Gastrocnemius medialis (tissue), 4 donors: Measurements from ENCODE around the gene SGIP1. TPM values are rescaled to one million over a fixed set of nuclear protein-coding genes. Genes with fewer than 3 reads are reported as not detected.

Experiments
- ATAC-seq, 2 donors: fragments of 150-250 bp; one replicate each; pipeline ENCODE4 v1.9.1; 2016
- DNase-seq, 2 donors: peaks; one replicate each; pipeline ENCODE4 v3.0.0-alpha.2; 2019
- H3K27ac ChIP-seq, 4 donors: fragments of 200-600 bp; sonication (generic); 1 replicate in 1 of 4; 2 replicates in 3 of 4; pipeline ENCODE4 v1.5.1; 2016 to 2018; ENCODE audit warnings: mild to moderate bottlenecking in 2 of 4, moderate library complexity in 1 of 4
- H3K27me3 ChIP-seq, 3 donors: fragments of 200-600 bp; sonication (generic) in 2 of 3; 1 replicate in 1 of 3; 2 replicates in 2 of 3; pipeline versions ENCODE4 v1.5.1 to v1.6.0; 2016 to 2019; ENCODE audit warnings: mild to moderate bottlenecking in 1 of 3, moderate library complexity in 1 of 3
- H3K36me3 ChIP-seq, 2 donors: fragments of 200-600 bp; sonication (generic) in 1 of 2; one replicate each; pipeline ENCODE4 v1.5.1; 2017 to 2018
- H3K4me1 ChIP-seq, 2 donors: fragments of 200-600 bp; sonication (generic) in 1 of 2; one replicate each; pipeline ENCODE4 v1.5.1; 2016 to 2017; ENCODE audit warnings: mild to moderate bottlenecking in 2 of 2
- H3K4me3 ChIP-seq, 4 donors: fragments of 200-600 bp; sonication (generic) in 3 of 4; 1 replicate in 1 of 4; 2 replicates in 3 of 4; pipeline ENCODE4 v1.5.1; 2016 to 2019; ENCODE audit warnings: mild to moderate bottlenecking in 2 of 4
- H3K9me3 ChIP-seq, 3 donors: fragments of 200-600 bp; sonication (generic) in 2 of 3; 1 replicate in 1 of 3; 2 replicates in 2 of 3; pipeline ENCODE4 v1.5.1; 2016 to 2019
- POLR2A ChIP-seq, 2 donors: fragments of 450-650 bp; IDR thresholded peaks; one replicate each; pipeline ENCODE4 v1.6.1; 2017; ENCODE audit warnings: antibody characterized with exemption in 2 of 2, mild to moderate bottlenecking in 2 of 2, moderate library complexity in 2 of 2
- in situ Hi-C, 4 donors: fragments of 200-750 bp; cut with MboI; loops; one replicate each; pipeline versions ENCODE4 v1.15.0 to v1.8.0; 2017; ENCODE audit warnings: low sequenced_read_pairs in 4 of 4
- intact Hi-C: fragments of 100-400 bp; cut with DNase I; formaldehyde crosslinking; loops from one replicate; pipeline ENCODE4 v1.15.1; 2023; ENCODE audit warnings: low total_unique reads
- total RNA-seq, 4 donors: library from RNA; depleted of rRNA; stranded (reverse); fragments of >200 nt; gene quantifications; one replicate each; pipeline versions ENCODE4 v1.1.0 to v1.2.3, GENCODE V29; 2016
- TF ChIP-seq, protein P1 (sequence below), 5 experiments: fragments of 450-650 bp in 3 of 5; fragments of 200-600 bp in 2 of 5; sonication (generic) in 2 of 5; IDR thresholded peaks in 4 of 5; conservative IDR thresholded peaks in 1 of 5; 1 replicate in 4 of 5; 2 replicates in 1 of 5; pipeline ENCODE4 v1.5.1; 2016 to 2019; ENCODE audit warnings: antibody characterized with exemption in 5 of 5, mild to moderate bottlenecking in 3 of 5, moderate library complexity in 3 of 5

The SGIP1 gene
- total RNA-seq, 4 donors from 2014 or later = 2.5 to 7.1 (median 2.9) TPM

DNA sequence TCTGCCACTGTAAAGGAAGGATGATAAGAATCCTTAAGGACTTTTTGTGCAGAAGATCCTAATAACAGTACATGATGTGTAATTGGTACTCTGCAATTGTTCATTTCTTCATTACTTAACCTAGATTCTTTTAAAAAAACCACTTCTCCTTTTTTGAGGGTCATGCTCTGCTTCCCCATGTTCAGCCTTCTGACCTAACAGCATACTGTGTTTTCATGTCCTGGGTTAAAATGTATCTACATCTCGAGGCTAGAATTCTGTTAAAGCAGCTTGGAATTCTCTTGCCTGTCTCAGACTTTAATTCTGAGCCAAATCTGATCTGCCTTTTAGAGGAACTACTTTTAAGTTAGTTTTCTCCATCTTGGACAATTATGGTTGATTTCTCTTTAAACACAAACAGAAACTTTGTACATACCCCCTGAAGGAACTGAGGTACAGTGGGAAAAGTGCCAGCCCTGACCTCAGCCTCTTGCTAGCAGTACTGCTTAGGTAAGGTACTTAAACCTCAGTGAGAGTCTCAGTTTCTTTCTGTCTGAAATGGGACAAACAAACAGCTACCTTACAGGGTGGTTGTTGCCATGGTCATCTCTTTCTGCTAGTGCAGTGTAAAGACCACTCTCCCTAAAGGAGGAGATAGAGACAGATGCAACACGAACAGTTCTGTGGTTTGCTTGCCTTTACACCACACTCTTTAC, 115.1 kb downstream of the SGIP1 start:
- no peak for ATAC-seq

DNA sequence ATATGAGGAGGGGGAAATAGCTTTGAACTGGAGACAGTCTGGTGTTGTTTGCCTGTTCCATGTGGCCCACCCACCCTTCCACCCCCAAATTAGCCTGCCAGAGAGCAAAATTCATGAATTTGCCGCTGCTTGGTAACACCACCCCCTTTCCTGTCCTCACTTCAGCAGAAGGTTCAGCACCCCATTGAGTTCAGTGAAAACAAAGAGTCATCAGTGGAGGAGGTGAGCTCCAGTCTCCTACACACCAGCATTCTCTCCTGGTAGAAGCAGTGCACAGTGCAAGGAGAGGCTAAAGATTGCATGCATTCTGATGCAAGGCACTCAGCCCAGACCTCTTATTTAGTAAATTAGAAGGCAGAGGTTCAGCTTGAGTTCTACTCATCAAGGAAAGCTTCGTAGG, 118.6 kb downstream of the SGIP1 start:
- in situ Hi-C loops = no loop called here
- TF ChIP-seq, protein P1, sequence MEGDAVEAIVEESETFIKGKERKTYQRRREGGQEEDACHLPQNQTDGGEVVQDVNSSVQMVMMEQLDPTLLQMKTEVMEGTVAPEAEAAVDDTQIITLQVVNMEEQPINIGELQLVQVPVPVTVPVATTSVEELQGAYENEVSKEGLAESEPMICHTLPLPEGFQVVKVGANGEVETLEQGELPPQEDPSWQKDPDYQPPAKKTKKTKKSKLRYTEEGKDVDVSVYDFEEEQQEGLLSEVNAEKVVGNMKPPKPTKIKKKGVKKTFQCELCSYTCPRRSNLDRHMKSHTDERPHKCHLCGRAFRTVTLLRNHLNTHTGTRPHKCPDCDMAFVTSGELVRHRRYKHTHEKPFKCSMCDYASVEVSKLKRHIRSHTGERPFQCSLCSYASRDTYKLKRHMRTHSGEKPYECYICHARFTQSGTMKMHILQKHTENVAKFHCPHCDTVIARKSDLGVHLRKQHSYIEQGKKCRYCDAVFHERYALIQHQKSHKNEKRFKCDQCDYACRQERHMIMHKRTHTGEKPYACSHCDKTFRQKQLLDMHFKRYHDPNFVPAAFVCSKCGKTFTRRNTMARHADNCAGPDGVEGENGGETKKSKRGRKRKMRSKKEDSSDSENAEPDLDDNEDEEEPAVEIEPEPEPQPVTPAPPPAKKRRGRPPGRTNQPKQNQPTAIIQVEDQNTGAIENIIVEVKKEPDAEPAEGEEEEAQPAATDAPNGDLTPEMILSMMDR (IDR thresholded peaks at IDR 0.05 in 4 of 5, conservative IDR thresholded peaks at IDR 0.05 in 1 of 5) = no peak
- no peak for TF ChIP-seq POLR2A (IDR thresholded peaks at IDR 0.05)
- Histone ChIP-seq H3K27me3 (no peaks in the 10 kb centered on the region), H3K27ac (no peak overlapping the region), H3K9me3 (no peaks in the 10 kb centered on the region), H3K4me1 (no peaks in the 10 kb centered on the region), H3K36me3 (no peaks in the 10 kb centered on the region), H3K4me3 (no peak overlapping the region)
- ATAC-seq (no peak), DNase-seq (no peak)
- intact Hi-C loops = no loop called here

More for the DNA sequence above, 115.1 kb downstream of the SGIP1 start:
- TF ChIP-seq, protein P1 (IDR thresholded peaks at IDR 0.05 in 4 of 5, conservative IDR thresholded peaks at IDR 0.05 in 1 of 5) = no peak
- no peak for TF ChIP-seq POLR2A (IDR thresholded peaks at IDR 0.05)
- DNase-seq = no peak
- Histone ChIP-seq H3K4me3 (no peak overlapping the region), H3K4me1 (no peaks in the 10 kb centered on the region), H3K27ac (no peak overlapping the region), H3K9me3 (no peaks in the 10 kb centered on the region), H3K36me3 (no peaks in the 10 kb centered on the region), H3K27me3 (no peaks in the 10 kb centered on the region)
- in situ Hi-C loops = no loop called here
- intact Hi-C loops = no loop called here

DNA sequence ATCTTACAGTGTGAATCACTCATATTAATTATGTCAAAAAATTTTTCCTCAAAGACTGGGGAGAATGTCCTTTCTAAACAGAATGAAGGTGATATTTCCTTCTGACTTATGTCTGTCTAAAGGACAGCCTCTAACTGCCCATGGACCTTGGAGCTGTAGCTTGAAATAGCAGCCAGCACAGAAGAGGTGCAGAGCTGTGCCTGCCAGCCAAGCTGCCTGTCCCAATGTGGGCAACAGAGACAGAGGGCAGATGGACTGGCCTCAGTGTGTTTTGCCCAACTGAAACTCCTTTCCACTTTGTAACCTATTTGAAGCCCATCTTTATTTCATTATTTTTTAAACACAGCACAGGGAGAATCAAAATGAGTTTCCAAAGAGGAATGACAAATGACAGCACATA, 120.7 kb downstream of the SGIP1 start:
- in situ Hi-C loops = no loop called here

DNA sequence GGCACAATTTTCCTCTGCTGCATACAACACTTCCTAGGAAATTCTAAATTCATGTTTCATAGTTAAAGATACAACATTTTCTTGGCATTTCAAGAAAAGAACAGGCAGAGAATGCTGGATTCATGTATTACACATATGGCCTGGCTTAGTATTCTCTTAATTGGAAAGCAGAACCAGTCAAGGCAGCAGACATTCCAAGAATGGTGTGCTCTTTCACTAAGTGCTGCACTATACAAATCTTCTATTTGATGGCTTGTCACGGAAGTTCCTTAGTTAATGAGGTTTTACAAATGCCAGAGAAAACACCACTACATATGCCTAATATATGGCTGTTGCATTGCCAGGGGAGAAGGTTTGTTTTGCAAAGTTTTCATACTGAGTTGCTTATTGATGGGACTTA, 137.5 kb downstream of the SGIP1 start:
- Histone ChIP-seq H3K27ac (no peak overlapping the region), H3K9me3 (no peaks in the 10 kb centered on the region), H3K36me3 (no peaks in the 10 kb centered on the region), H3K4me3 (no peak overlapping the region), H3K4me1 (no peaks in the 10 kb centered on the region), H3K27me3 (no peaks in the 10 kb centered on the region)
- no peak for ATAC-seq
- in situ Hi-C loops = no loop called here
- TF ChIP-seq, protein P1 (IDR thresholded peaks at IDR 0.05 in 4 of 5, conservative IDR thresholded peaks at IDR 0.05 in 1 of 5) = no peak
- no peak for TF ChIP-seq POLR2A (IDR thresholded peaks at IDR 0.05)
- intact Hi-C loops = no loop called here
- DNase-seq = no peak

More for the DNA sequence above, 120.7 kb downstream of the SGIP1 start:
- DNase-seq = no peak
- Histone ChIP-seq H3K4me1 (no peaks in the 10 kb centered on the region), H3K27me3 (no peaks in the 10 kb centered on the region), H3K36me3 (no peaks in the 10 kb centered on the region), H3K9me3 (no peaks in the 10 kb centered on the region), H3K4me3 (no peak overlapping the region), H3K27ac (no peak overlapping the region)
- TF ChIP-seq, protein P1 (IDR thresholded peaks at IDR 0.05 in 4 of 5, conservative IDR thresholded peaks at IDR 0.05 in 1 of 5) = no peak
- TF ChIP-seq POLR2A (IDR thresholded peaks at IDR 0.05) = no peak
- intact Hi-C loops = no loop called here
- no peak for ATAC-seq
